ENCODE measurements around the gene TUBB2A.
"Not testable (repeated sequence)": the region's sequence is repeated elsewhere in the genome, so short reads cannot be mapped to it uniquely, and the experiment has no call there.

The TUBB2A gene

GRCh38 chr6:3179945-3180344 lies 22.6 kb upstream of the TUBB2A start:
- DNase-seq = not testable (repeated sequence)

DNA sequence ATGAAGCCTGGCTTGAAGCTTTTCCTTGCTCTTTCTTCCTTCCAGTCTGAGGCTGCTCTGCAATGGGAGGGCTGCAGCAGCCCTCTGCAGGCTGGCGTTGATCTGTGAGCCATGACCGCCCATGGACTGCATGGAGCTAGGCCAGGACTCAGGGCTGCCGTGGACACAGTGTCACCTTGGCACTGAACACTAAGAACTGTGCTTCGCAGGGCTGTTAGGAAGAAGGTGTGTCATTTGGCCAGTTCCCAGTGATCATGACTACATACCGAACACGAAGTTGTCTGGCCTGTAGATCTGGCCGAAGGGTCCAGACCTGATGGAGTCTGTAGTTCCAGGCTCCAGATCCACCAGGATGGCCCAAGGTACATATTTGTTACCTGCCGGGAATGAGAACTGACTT lies 21.3 kb upstream of the TUBB2A start:
- not testable (repeated sequence) for DNase-seq

- DNase-seq = peak; percentile 26 to 34
Measured at GRCh38 chr6:3176562-3177355, 19.4 kb upstream of the TUBB2A start.

GRCh38 chr6:3175715-3176402 lies 18.5 kb upstream of the TUBB2A start:
- no peak for DNase-seq

DNA sequence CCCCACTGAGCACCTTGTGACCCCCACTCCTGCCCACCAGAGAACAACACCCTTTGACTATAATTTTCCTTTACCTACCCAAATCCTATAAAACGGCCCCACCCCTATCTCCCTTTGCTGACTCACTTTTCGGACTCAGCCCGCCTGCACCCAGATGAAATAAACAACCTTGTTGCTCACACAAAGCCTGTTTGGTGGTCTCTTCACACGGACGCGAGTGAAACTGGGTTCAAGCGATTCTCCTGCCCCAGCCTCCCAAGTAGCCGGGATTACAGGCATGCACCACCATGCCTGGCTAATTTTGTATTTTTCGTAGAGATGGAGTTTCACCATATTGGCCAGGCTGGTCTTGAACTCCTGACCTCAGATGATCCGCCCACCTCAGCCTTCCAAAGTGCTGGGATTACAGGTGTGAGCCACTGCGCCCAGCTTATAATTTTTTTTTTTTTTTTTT lies 16.3 kb upstream of the TUBB2A start:
- DNase-seq = not testable (repeated sequence)

GRCh38 chr6:3172789-3173188 lies 15.4 kb upstream of the TUBB2A start:
- not testable (repeated sequence) for DNase-seq

GRCh38 chr6:3171313-3172175 lies 14.2 kb upstream of the TUBB2A start:
- DNase-seq = not testable (repeated sequence)

DNA sequence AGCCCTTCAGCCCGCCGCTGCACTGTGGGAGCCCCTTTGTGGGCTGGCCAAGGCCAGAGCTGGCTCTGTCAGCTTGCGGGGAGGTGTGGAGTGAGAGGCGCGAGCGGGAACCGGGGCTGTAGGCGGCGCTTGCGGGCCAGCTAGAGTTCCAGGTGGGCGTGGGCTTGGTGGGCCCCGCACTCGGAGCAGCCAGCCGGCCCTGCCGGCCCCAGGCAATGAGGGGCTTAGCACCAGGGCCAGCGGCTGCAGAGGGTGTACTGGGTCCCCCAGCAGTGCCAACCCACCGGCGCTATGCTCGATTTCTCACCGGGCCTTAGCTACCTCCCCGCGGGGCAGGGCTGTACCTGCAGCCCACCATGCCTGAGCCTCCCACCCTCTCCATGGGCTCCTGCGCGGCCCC lies 13.3 kb upstream of the TUBB2A start:
- DNase-seq = not testable (repeated sequence)

DNA sequence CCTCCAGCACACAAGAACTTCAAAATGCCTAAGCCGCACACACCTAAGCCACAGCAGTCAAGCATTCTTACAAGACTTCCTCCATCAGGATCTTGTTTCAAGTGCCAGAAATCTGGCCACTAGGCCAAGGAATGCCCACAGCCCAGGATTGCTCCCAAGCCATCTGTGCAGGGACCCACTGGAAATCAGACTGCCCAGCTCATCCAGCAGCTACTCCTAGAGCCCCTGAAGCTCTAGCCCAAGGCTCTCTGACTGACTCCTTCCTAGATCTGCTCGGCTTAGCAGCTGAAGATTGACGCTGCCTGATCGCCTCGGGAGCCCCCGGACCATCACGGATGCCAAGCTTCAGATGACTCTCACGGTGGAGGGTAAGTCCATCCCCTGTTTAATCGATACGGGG lies 10.7 kb upstream of the TUBB2A start:
- not testable (repeated sequence) for DNase-seq

GRCh38 chr6:3166535-3167225 lies 9.3 kb upstream of the TUBB2A start:
- DNase-seq = not testable (repeated sequence)

DNA sequence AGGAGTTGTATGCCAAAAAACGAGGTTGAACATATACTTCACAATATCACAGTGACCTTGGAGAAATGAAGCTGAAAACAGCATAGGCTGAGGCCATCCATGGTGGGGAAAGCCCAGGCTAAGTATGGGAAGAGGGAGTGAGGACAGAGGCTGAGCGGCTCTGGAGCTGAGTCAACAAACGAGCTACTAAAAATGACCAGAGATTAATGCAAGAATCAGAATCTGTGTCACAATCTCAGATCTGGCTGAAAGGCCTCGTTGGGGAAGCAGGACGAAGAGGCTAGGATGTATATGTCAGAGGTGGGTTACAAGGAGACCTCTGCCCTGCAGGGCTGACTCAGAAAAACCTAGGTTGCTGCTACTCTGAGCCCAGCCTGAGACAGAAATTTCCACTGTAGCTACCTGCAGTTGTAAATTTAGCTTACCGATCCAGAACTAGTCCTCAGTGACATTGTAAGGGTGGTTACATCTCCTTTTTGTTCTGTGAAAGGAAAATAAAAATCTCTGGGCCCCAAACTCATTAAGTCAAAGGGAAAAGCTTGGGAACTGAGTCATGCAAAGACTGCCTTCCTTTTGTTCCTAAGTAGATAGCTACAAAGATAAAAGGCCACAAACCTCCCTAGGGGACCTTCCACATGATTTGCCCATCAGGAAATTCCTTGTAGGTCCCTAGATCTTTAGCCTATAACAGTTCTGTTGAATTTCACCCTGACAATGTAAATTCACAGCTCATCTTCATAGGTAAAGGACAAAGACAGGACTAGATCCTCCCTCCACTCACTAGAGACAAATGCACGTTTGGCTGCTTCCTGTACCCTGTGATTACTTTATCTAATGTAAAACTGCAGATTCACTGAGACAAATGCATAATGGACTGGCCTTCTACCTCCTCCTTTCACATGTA lies 8.5 kb upstream of the TUBB2A start:
- no peak for DNase-seq

DNA sequence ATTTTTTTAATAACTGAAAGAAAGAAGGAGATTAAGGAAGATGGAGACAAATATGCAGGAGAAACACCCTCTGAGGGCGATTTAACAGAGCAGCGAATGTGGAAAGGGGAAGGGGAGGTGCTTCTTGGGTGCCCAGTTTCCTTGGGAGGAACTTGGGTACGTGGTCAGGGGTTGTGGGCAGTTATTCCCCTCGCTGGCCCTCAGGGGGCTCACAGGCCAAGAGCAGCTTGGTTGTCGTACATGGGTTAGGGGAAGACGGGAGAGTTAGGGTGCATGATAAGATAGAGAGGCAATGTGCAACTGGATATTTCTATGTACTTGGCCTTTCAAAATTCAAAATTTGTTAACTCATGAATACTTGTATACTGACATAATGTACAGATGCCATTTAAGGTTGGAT lies 7.0 kb upstream of the TUBB2A start:
- DNase-seq = no peak

- DNase-seq = no peak
Measured at GRCh38 chr6:3163248-3163594, 5.9 kb upstream of the TUBB2A start.

DNA sequence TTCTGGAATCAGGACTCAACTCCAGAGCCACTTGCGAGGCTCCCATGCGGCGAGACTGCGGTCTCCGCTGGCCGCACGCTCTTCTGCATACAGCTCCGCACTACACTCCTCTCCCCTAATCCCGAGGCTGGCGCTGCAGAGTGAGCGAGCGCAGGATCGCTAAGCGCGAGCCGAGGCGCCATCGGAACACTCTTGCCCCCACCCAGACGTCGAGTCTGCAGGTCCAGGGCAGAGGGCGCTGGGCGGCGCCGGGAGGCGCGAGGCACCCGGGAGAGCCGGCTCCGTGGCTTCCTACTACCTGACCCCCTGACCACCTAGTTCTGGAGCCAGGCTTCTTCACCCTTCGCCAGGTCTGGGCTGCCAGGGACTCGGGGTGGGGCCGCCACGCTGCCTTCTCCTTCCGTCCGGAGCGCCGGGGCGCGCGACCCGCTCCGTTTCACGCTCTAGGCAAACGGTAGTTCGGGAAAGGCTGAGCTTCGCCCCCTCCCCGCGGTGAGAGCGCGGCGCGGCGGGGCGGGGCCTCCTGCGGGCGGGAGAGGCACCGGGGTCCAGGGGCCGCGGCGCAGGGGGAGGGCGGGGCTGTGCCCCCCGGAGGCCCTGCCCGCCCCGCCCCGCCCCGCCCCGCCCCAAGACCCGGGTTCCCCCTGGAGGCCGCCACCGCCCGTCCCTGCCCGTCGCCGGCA lies 5.4 kb upstream of the TUBB2A start:
- DNase-seq = peak; percentile 27 to 64

GRCh38 chr6:3162067-3162497 lies 4.7 kb upstream of the TUBB2A start:
- DNase-seq = no peak

GRCh38 chr6:3159805-3160781 lies 2.7 kb upstream of the TUBB2A start:
- DNase-seq = no peak

GRCh38 chr6:3156184-3157130 lies 887 bp downstream of the TUBB2A start:
- not testable (repeated sequence) for DNase-seq

GRCh38 chr6:3155416-3155815 lies 1.9 kb downstream of the TUBB2A start:
- DNase-seq = not testable (repeated sequence)
